Panc1 (cell line): ENCODE measurements around the gene EME1. TPM values are rescaled to one million over a fixed set of nuclear protein-coding genes. Genes with fewer than 3 reads are reported as not detected.
A peak's percentile ranks its signal among the peaks of the same experiment; 100 is the strongest.

Experiments used
- ATAC-seq: fragments of 200-7000 bp; cut with Tn5 transposase; 2 replicates; pipeline ENCODE4 v1.9.1; 2020; ENCODE audit warnings: mild to moderate bottlenecking, moderate library complexity
- Bru-seq: library from RNA; stranded (reverse); fragments of 400-500 nt; gene quantifications from one replicate; lab custom pipeline; 2021; lab: Mats Ljungman, UMichigan
- BruChase-seq, 2 experiments: library from RNA; stranded (reverse); fragments of 400-500 nt; gene quantifications; one replicate each; lab custom pipeline; 2021; lab: Mats Ljungman, UMichigan
- BruUV-seq: library from RNA; stranded (reverse); fragments of 400-500 nt; replicated peaks from 2 replicates; lab custom pipeline; 2021; lab: Mats Ljungman, UMichigan
- CTCF ChIA-PET: fragments of 300-600 bp; sonication (Branson Sonifier 250); formaldehyde crosslinking; loops from one replicate; lab custom pipeline; 2022; ENCODE audit warnings: antibody characterized with exemption; lab: Charles Lee
- POLR2A ChIA-PET: fragments of 300-600 bp; sonication (Branson Sonifier 250); formaldehyde crosslinking; loops from one replicate; lab custom pipeline; 2022; ENCODE audit warnings: antibody characterized with exemption; lab: Charles Lee
- DNase-seq: peaks from one replicate; pipeline ENCODE4 v3.0.0-alpha.2; 2010; ENCODE audit warnings: low read depth, low spot score
- H3K27ac ChIP-seq: 2 replicates; pipeline ENCODE4 v1.5.1; 2011; ENCODE audit warnings: mild to moderate bottlenecking, low read length, inconsistent platforms
- H3K27me3 ChIP-seq: fragments of 200-500 bp; sonication (Bioruptor generic); 2 replicates; pipeline ENCODE4 v1.6.0; 2014; ENCODE audit warnings: low read length, inconsistent platforms; ENCODE audit not compliant: control insufficient read depth, insufficient read depth
- H3K36me3 ChIP-seq: fragments of 200-500 bp; sonication (Bioruptor generic); 2 replicates; pipeline ENCODE4 v1.5.1; 2014; ENCODE audit warnings: inconsistent platforms, mild to moderate bottlenecking, low read length, moderate library complexity; ENCODE audit not compliant: control insufficient read depth, insufficient read depth
- H3K4me1 ChIP-seq: 2 replicates; pipeline ENCODE4 v1.5.1; 2011; ENCODE audit warnings: inconsistent platforms, mild to moderate bottlenecking, low read length, moderate library complexity; ENCODE audit not compliant: control insufficient read depth, insufficient read depth
- H3K4me3 ChIP-seq, 2 experiments: 2 replicates each; pipeline ENCODE4 v1.5.1; 2011 to 2012; ENCODE audit warnings: low read depth in 2 of 2, low read length in 2 of 2, mild to moderate bottlenecking in 2 of 2, inconsistent platforms in 1 of 2, moderate library complexity in 1 of 2
- H3K9me3 ChIP-seq: fragments of 200-500 bp; sonication (Bioruptor generic); 2 replicates; pipeline ENCODE4 v1.5.1; 2014; ENCODE audit warnings: low read depth, mild to moderate bottlenecking, inconsistent platforms, low read length, moderate library complexity; ENCODE audit not compliant: control insufficient read depth, insufficient read depth
- CTCF ChIP-seq: fragments of 450-650 bp; IDR thresholded peaks from 2 replicates; pipeline ENCODE4 v1.5.1; 2017; ENCODE audit warnings: mild to moderate bottlenecking
- POLR2AphosphoS5 ChIP-seq: IDR thresholded peaks from 2 replicates; pipeline ENCODE4 v1.6.1; 2012; ENCODE audit warnings: mild to moderate bottlenecking, low read depth, low read length, moderate library complexity
- REST ChIP-seq, 2 experiments: IDR thresholded peaks; 2 replicates each; pipeline ENCODE4 v1.6.1; 2011 to 2012; ENCODE audit warnings: low read depth in 2 of 2, control low read depth in 1 of 2, low read length in 1 of 2, mild to moderate bottlenecking in 1 of 2, moderate library complexity in 1 of 2; ENCODE audit not compliant: insufficient read depth in 1 of 2
- SIN3A ChIP-seq: IDR thresholded peaks from 2 replicates; pipeline ENCODE4 v1.6.1; 2012; ENCODE audit warnings: low read depth, mild to moderate bottlenecking, low read length, moderate library complexity, borderline replicate concordance; ENCODE audit not compliant: insufficient read depth
- TCF7L2 ChIP-seq: IDR thresholded peaks from 2 replicates; pipeline ENCODE4 v1.6.1; 2011; ENCODE audit warnings: mild to moderate bottlenecking, low read depth, low read length, inconsistent platforms
- in situ Hi-C: cut with HindIII; loops from 2 replicates; pipeline ENCODE4 v1.10.0; 2016; ENCODE audit warnings: low sequenced_read_pairs, low pct_unique_long_range_greater_than_20kb
- intact Hi-C: fragments of 100-400 bp; cut with micrococcal nuclease; formaldehyde crosslinking; loops from one replicate; pipeline ENCODE4 v1.10.0; 2022; ENCODE audit not compliant: unreplicated experiment
- long read RNA-seq: library from polyadenylated mRNA; unstranded; transcript quantifications from one replicate; pipeline ENCODE4 v2.0.0, GENCODE V29; 2021; ENCODE audit not compliant: unreplicated experiment
- polyA plus RNA-seq: library from polyadenylated mRNA; unstranded; fragments of >200 nt; gene quantifications from one replicate; pipeline ENCODE4 v1.2.1, GENCODE V29; 2012; ENCODE audit warnings: missing spikeins; ENCODE audit not compliant: insufficient read length
- total RNA-seq: library from RNA; stranded (reverse); gene quantifications from one replicate; pipeline ENCODE4 v1.2.1, GENCODE V29; 2021; ENCODE audit not compliant: unreplicated experiment

The EME1 gene
- total RNA-seq (15.3 TPM), Bru-seq, nascent RNA (percentile 61 among the genes with signal in this experiment), BruChase-seq, experiment 1, labeled RNA remaining after a 2-hour chase (percentile 64 among the genes with signal in this experiment), BruChase-seq, experiment 2, labeled RNA remaining after a 6-hour chase (percentile 60 among the genes with signal in this experiment)
- 7.8 TPM for polyA plus RNA-seq
- long read RNA-seq, transcript EME1-201 (9 exons, 2,339 nt) = major isoform, 5 of 26 reads
- long read RNA-seq, partial matches to known transcripts = 3 of 26 reads
- long read RNA-seq, other reads (novel, unspliced or antisense) = 18 of 26 reads

GRCh38 chr17:50372758-50373556 lies at the start of gene EME1, which contains the start of gene MRPL27:
Gene EME1 (plus strand): TSS chr17:50373229. CDS start chr17:50375209, 1,980 bp downstream.
Gene MRPL27 (minus strand): TSS chr17:50373184. CDS start chr17:50373170, 14 bp downstream.
- POLR2A ChIA-PET = interaction anchor here (0.7 to 2.2 kb wide), 2 partner anchors 23 to 288 kb away, joined by 3 to 5 read pairs; no protein-coding TSS in a partner anchor
- peak; percentile 98 for ATAC-seq
- DNase-seq = peak; percentile 80
- Histone ChIP-seq H3K36me3 (peaks cover 18% of the 10 kb centered on the region), H3K4me3 (peak within 1 kb of the TSS; percentile 53 to 95), H3K27ac (peak within 1 kb of the TSS; percentile 86), H3K27me3 (no peaks in the 10 kb centered on the region), H3K9me3 (no peaks in the 10 kb centered on the region), H3K4me1 (peaks cover 5% of the 10 kb centered on the region)
- intact Hi-C loops = no loop called here
- in situ Hi-C loops = no loop called here
- BruUV-seq = TSS peak; percentile 86
- TF ChIP-seq REST (IDR thresholded peaks at IDR 0.05; ENCODE audit: insufficient read depth in 1 of 2, low read depth in 2 of 2, low read length in 1 of 2) (no peak), CTCF (no peak), POLR2AphosphoS5 (peak; percentile 99), SIN3A (peak; percentile 98; the same call in 1 of the 2 replicates), TCF7L2 (peak; percentile 60)
- CTCF ChIA-PET = interaction anchor here (1.1 kb wide), 1 partner anchor 10 kb away, joined by 8 read pairs; no protein-coding TSS in a partner anchor

- in situ Hi-C loops (no loop called here), intact Hi-C loops (no loop called here)
- BruUV-seq = no TSS peak
- CTCF ChIA-PET = interaction anchor here (0.5 kb wide), 1 partner anchor 388 kb away, joined by 10 read pairs; no protein-coding TSS in a partner anchor
- DNase-seq (no peak), ATAC-seq (no peak)
- H3K27me3 ChIP-seq = no peaks in the 10 kb centered on the region
- H3K27ac ChIP-seq = no peak overlapping the region
- no peaks in the 10 kb centered on the region for H3K9me3 ChIP-seq
- no peaks in the 10 kb centered on the region for H3K36me3 ChIP-seq
- H3K4me3 ChIP-seq = no peak overlapping the region
- POLR2A ChIA-PET = interaction anchor here (0.6 kb wide), 1 partner anchor 14 kb away, joined by 6 read pairs; no protein-coding TSS in a partner anchor
- TF ChIP-seq REST (IDR thresholded peaks at IDR 0.05; ENCODE audit: insufficient read depth in 1 of 2, low read depth in 2 of 2, low read length in 1 of 2) (no peak), CTCF (no peak), POLR2AphosphoS5 (no peak), SIN3A (no peak), TCF7L2 (no peak)
- no peaks in the 10 kb centered on the region for H3K4me1 ChIP-seq
Measured at GRCh38 chr17:50325906-50326305, 47.1 kb upstream of the EME1 start.
